WERI-Rb-1 (cell line): ENCODE measurements around the gene LEAP2.

Experiments
- DNase-seq: peaks from one replicate; pipeline ENCODE4 v3.0.0-alpha.2; 2020
- H3K27ac ChIP-seq: fragments of 250-450 bp; sonication (Bioruptor Pico); 2 replicates; pipeline ENCODE4 v1.5.1; 2020; ENCODE audit warnings: mild to moderate bottlenecking, moderate library complexity
- H3K27me3 ChIP-seq: fragments of 250-450 bp; sonication (Bioruptor Pico); 2 replicates; pipeline ENCODE4 v1.5.1; 2021; ENCODE audit warnings: mild to moderate bottlenecking, low read depth, moderate library complexity; ENCODE audit not compliant: insufficient read depth, severe bottlenecking
- H3K36me3 ChIP-seq: fragments of 250-450 bp; sonication (Bioruptor Pico); 2 replicates; pipeline ENCODE4 v1.5.1; 2020; ENCODE audit warnings: mild to moderate bottlenecking, moderate library complexity
- H3K4me3 ChIP-seq: 2 replicates; pipeline ENCODE4 v1.5.1; 2011; ENCODE audit warnings: low read depth, mild to moderate bottlenecking, control low read depth, low read length
- H3K9me3 ChIP-seq: fragments of 250-450 bp; sonication (Bioruptor Pico); 2 replicates; pipeline ENCODE4 v1.5.1; 2021; ENCODE audit warnings: mild to moderate bottlenecking, moderate library complexity; ENCODE audit not compliant: severe bottlenecking
- TF ChIP-seq, protein P1 (sequence below): IDR thresholded peaks from 2 replicates; pipeline ENCODE4 v1.5.1; 2011; ENCODE audit warnings: low read depth, mild to moderate bottlenecking, control low read depth, inconsistent platforms, low read length

Gene LEAP2

DNA sequence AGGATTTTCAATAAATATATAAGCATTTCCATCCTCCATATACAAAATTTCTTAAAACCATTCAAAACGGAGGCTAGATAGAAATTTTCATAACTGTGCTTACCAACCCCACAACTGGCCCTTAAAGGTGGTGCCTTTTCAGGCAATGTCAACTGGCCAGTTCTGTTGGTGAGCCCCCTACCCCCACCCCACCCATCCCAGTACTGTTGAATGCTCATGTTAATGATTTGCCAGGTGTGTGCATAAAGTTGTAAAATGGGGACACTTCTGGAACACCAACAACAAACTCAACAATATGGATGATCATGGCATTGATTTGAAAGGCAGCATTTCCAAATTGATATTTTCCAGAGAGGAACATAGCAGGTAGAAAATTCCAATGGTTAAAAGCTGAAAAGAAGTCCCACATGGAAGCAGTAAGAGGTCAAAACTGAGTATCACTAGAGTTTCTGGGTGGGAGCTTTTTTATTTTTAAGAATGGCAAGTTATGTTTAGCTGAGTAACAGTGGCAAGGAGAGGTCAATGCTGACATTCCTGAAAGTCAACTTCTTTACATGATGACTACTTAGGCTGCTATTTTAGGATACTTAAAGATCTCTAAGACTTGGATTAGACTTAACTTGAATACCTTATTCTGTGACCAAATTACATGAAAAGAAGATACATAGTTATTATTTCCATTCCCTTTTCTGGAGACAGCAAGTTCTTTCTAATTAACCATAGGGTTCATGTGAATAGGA is 2.7 kb downstream of the LEAP2 start:
- Histone ChIP-seq H3K9me3 (no peaks in the 10 kb centered on the region), H3K4me3 (no peak overlapping the region), H3K27me3 (no peaks in the 10 kb centered on the region), H3K27ac (no peak overlapping the region), H3K36me3 (peaks cover 40% of the 10 kb centered on the region)
- DNase-seq: no peak
- TF ChIP-seq, protein P1, sequence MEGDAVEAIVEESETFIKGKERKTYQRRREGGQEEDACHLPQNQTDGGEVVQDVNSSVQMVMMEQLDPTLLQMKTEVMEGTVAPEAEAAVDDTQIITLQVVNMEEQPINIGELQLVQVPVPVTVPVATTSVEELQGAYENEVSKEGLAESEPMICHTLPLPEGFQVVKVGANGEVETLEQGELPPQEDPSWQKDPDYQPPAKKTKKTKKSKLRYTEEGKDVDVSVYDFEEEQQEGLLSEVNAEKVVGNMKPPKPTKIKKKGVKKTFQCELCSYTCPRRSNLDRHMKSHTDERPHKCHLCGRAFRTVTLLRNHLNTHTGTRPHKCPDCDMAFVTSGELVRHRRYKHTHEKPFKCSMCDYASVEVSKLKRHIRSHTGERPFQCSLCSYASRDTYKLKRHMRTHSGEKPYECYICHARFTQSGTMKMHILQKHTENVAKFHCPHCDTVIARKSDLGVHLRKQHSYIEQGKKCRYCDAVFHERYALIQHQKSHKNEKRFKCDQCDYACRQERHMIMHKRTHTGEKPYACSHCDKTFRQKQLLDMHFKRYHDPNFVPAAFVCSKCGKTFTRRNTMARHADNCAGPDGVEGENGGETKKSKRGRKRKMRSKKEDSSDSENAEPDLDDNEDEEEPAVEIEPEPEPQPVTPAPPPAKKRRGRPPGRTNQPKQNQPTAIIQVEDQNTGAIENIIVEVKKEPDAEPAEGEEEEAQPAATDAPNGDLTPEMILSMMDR: no peak

DNA sequence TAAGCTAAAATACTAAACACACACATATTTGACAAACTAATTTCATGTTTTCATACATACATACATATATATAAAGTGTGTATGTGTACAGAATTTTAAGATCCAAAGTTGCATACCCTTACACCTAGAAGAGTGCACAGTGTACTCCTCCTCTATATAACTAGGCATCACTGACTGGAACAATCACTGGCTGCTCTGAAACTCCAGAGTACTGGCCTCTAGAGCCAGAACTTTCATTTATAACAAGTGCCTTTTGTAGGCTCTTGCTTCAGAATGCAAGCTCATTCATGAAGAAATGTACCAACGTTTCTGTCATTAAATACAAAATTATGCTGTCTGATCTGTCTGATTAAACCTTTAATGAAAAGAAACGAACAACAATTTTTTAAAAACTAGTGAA is 4.0 kb downstream of the LEAP2 start:
- TF ChIP-seq, protein P1: no peak
- Histone ChIP-seq H3K27ac (no peak overlapping the region), H3K36me3 (peaks cover 40% of the 10 kb centered on the region)

DNA sequence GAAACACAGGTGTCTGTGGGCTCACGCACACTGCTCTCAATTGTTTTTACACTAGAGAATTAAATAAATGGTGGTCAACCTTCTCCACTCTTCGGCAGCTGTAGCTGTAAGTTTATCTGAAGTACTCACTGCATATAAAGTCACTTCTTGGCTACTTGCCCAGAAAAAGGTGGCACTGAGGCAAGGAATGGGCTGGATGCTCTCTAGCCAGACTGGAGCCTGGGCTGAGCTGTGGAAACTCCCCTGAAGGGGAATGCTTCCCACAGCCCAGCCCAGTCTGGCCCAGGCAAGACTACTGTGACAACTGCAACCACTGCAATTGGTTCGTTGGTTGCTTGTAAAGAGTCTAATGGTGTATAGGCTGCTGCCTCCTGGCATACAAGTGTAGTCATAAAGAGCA is 4.5 kb downstream of the LEAP2 start:
- Histone ChIP-seq H3K9me3 (no peaks in the 10 kb centered on the region), H3K4me3 (no peak overlapping the region), H3K27ac (no peak overlapping the region), H3K27me3 (no peaks in the 10 kb centered on the region), H3K36me3 (peaks cover 44% of the 10 kb centered on the region)
- TF ChIP-seq, protein P1: no peak
- no peak for DNase-seq

More for the DNA sequence above, 4.0 kb downstream of the LEAP2 start:
- no peak overlapping the region for H3K4me3 ChIP-seq
- no peak for DNase-seq
- no peaks in the 10 kb centered on the region for H3K9me3 ChIP-seq
- no peaks in the 10 kb centered on the region for H3K27me3 ChIP-seq

DNA sequence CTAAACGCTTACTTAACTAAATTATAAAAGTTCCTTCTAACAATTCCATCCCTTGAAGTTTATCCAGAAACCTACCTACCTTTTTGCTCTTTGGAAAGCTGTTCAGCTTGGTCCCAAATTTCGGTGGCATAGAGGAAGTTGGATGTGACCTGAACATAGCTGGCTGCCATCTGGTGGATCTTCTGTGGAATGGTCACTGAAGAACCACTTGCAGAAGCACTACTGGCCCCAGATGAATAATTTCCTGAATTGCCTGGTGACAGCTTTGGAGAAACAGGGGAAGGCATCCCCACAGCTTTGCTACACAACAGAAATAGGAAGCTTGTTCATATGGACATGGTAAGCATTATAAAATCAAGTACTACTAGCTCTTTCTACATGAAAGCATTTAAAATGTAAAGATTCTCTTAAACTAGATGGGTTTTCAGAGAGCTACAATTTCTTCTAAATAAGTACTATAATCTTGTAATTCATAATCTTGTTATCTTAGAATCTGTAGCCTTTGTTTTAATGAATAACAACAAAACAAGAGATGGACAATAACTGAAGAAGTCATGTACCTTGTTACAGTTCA is 9.9 kb downstream of the LEAP2 start:
- DNase-seq: peak; percentile 47
- H3K4me3 ChIP-seq: no peak overlapping the region
- H3K27ac ChIP-seq: no peak overlapping the region
- H3K9me3 ChIP-seq: no peaks in the 10 kb centered on the region
- no peaks in the 10 kb centered on the region for H3K27me3 ChIP-seq
- TF ChIP-seq, protein P1: peak; percentile 72
- H3K36me3 ChIP-seq: peaks cover 67% of the 10 kb centered on the region

DNA sequence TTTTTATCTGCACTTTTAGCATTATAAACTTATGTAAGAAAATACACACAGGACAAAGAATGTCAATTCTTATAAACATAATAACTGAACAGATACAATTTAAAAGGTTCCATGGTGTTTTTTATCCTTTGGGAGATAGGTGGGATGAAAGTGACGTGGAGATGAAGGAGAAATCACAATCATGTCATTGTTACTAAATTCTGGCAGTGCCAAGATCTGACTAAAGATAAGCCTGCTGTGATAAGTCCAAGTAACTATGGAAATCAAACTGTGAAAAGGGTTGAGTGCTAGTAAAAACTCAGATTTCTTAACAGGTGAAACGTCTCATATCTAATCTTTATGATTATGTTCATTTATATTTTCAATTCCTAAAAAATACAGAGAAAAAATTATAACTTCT is 11.1 kb downstream of the LEAP2 start:
- Histone ChIP-seq H3K27ac (no peak overlapping the region), H3K9me3 (no peaks in the 10 kb centered on the region), H3K36me3 (peaks cover 70% of the 10 kb centered on the region), H3K4me3 (no peak overlapping the region), H3K27me3 (no peaks in the 10 kb centered on the region)
- DNase-seq: no peak
- TF ChIP-seq, protein P1: no peak
